PC-3 (cell line): ENCODE results near the gene TACC2. TPM values are rescaled to one million over a fixed set of nuclear protein-coding genes. Genes with fewer than 3 reads are reported as not detected.

Source experiments
- ATAC-seq: fragments of 200-7000 bp; cut with Tn5 transposase; 2 replicates; pipeline ENCODE4 v1.9.1; 2020; ENCODE audit warnings: mild to moderate bottlenecking, moderate library complexity
- BruUV-seq: library from RNA; stranded (reverse); fragments of 400-500 nt; replicated peaks from 2 replicates; lab custom pipeline; 2021; lab: Mats Ljungman, UMichigan
- CTCF ChIA-PET: fragments of 300-600 bp; sonication (Branson Sonifier 250); formaldehyde crosslinking; loops from one replicate; lab custom pipeline; 2022; ENCODE audit warnings: antibody characterized with exemption; lab: Charles Lee
- POLR2A ChIA-PET: fragments of 300-600 bp; sonication (Branson Sonifier 250); formaldehyde crosslinking; loops from one replicate; lab custom pipeline; 2022; ENCODE audit warnings: antibody characterized with exemption; ENCODE audit not compliant: unreplicated experiment; lab: Charles Lee
- DNase-seq: peaks from one replicate; pipeline ENCODE4 v3.0.0-alpha.2; 2015
- H2AFZ ChIP-seq: fragments of 300-600 bp; sonication (generic); 2 replicates; pipeline ENCODE4 v1.6.0; 2016; ENCODE audit warnings: antibody characterized with exemption, low read length
- H3F3A ChIP-seq: fragments of 300-600 bp; sonication (generic); one replicate; pipeline ENCODE4 v1.6.0; 2017; ENCODE audit warnings: antibody characterized with exemption, low read length, control low read depth, mild to moderate bottlenecking; ENCODE audit not compliant: unreplicated experiment
- H3K27ac ChIP-seq: fragments of 300-600 bp; sonication (generic); 2 replicates; pipeline ENCODE4 v1.5.1; 2016; ENCODE audit warnings: mild to moderate bottlenecking, low read length
- H3K27me3 ChIP-seq: fragments of 300-600 bp; sonication (generic); 2 replicates; pipeline ENCODE4 v1.6.1; 2016; ENCODE audit warnings: low read length, mixed read lengths
- H3K36me3 ChIP-seq: fragments of 300-600 bp; sonication (generic); 2 replicates; pipeline ENCODE4 v1.6.1; 2016; ENCODE audit warnings: low read depth, mixed run types, low read length, mixed read lengths
- H3K4me1 ChIP-seq: fragments of 300-600 bp; sonication (generic); 2 replicates; pipeline ENCODE4 v1.5.1; 2016; ENCODE audit warnings: low read length; ENCODE audit not compliant: insufficient read depth
- H3K4me2 ChIP-seq: fragments of 300-600 bp; sonication (generic); 2 replicates; pipeline ENCODE4 v1.6.0; 2016; ENCODE audit warnings: low read length
- H3K4me3 ChIP-seq: fragments of 300-600 bp; sonication (generic); 2 replicates; pipeline ENCODE4 v1.5.1; 2016; ENCODE audit warnings: mild to moderate bottlenecking, low read length, mixed read lengths
- H3K79me2 ChIP-seq: fragments of 300-600 bp; sonication (generic); 2 replicates; pipeline ENCODE4 v1.6.1; 2017; ENCODE audit warnings: low read length, mixed read lengths
- H3K9ac ChIP-seq: fragments of 300-600 bp; sonication (generic); 2 replicates; pipeline ENCODE4 v1.6.0; 2016; ENCODE audit warnings: mild to moderate bottlenecking, low read length
- H3K9me2 ChIP-seq: fragments of 300-600 bp; sonication (generic); replicated peaks from 2 replicates; pipeline ENCODE4 v1.6.1; 2016; ENCODE audit warnings: mixed run types, low read length, mixed read lengths
- H3K9me3 ChIP-seq: fragments of 300-600 bp; sonication (generic); 2 replicates; pipeline ENCODE4 v1.6.1; 2016; ENCODE audit warnings: low read length, mixed read lengths
- H4K20me1 ChIP-seq: fragments of 300-600 bp; sonication (generic); 2 replicates; pipeline ENCODE4 v1.6.1; 2016; ENCODE audit warnings: low read length, mixed read lengths
- EZH2 ChIP-seq: fragments of 300-600 bp; sonication (generic); IDR thresholded peaks from one replicate; pipeline ENCODE4 v1.6.1; 2017; ENCODE audit warnings: antibody characterized with exemption, mild to moderate bottlenecking, low read length; ENCODE audit not compliant: unreplicated experiment
- EZH2phosphoT487 ChIP-seq: fragments of 300-600 bp; sonication (generic); IDR thresholded peaks from 2 replicates; pipeline ENCODE4 v1.6.1; 2018; ENCODE audit warnings: mild to moderate bottlenecking, antibody characterized with exemption, low read length, borderline replicate concordance
- intact Hi-C: fragments of 100-400 bp; cut with micrococcal nuclease; formaldehyde crosslinking; loops from 2 replicates; pipeline ENCODE4 v1.9.0; 2023
- total RNA-seq: library from RNA; depleted of rRNA; stranded (reverse); fragments of >200 nt; gene quantifications from 2 replicates; pipeline ENCODE4 v1.2.3, GENCODE V29; 2014
- TF ChIP-seq, protein P1 (sequence below): fragments of 300-600 bp; sonication (generic); conservative IDR thresholded peaks from 2 replicates; pipeline ENCODE4 v1.5.1; 2017; ENCODE audit warnings: antibody characterized with exemption, low read depth, mild to moderate bottlenecking, low read length

TACC2 gene
- total RNA-seq, 1 experiment from 2014 or later = 31.7 TPM

DNA sequence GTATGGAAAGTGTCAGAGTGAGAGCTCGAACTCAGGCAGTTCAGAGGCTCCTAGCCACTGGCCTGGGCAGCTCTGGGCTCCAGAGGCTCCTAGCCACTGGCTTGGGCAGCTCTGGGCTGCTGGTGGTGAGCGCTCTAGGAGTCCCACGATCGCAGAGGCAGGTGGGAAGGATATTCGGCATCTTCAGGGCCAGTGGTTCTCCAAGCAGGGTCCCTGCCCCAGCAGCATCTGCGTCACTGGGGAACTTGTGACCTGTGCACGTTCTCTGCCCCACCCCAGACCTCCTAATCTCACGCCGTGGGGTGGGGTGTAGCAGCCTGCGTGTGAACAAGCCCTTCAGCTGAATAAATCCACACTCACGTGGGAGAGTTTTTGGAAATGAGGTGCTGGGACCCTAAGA, 256.9 kb downstream of the TACC2 start:
- no peaks in the 10 kb centered on the region for H3K79me2 ChIP-seq
- POLR2A ChIA-PET = no interaction called here
- no peaks in the 10 kb centered on the region for H3K9me3 ChIP-seq
- no peak overlapping the region for H3K9ac ChIP-seq
- intact Hi-C loops = no loop called here
- ATAC-seq (no peak), DNase-seq (no peak)
- TF ChIP-seq, protein P1, sequence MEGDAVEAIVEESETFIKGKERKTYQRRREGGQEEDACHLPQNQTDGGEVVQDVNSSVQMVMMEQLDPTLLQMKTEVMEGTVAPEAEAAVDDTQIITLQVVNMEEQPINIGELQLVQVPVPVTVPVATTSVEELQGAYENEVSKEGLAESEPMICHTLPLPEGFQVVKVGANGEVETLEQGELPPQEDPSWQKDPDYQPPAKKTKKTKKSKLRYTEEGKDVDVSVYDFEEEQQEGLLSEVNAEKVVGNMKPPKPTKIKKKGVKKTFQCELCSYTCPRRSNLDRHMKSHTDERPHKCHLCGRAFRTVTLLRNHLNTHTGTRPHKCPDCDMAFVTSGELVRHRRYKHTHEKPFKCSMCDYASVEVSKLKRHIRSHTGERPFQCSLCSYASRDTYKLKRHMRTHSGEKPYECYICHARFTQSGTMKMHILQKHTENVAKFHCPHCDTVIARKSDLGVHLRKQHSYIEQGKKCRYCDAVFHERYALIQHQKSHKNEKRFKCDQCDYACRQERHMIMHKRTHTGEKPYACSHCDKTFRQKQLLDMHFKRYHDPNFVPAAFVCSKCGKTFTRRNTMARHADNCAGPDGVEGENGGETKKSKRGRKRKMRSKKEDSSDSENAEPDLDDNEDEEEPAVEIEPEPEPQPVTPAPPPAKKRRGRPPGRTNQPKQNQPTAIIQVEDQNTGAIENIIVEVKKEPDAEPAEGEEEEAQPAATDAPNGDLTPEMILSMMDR = no peak
- TF ChIP-seq EZH2phosphoT487 (no peak), EZH2 (no peak)
- H3K36me3 ChIP-seq = no peaks in the 10 kb centered on the region
- H3K4me1 ChIP-seq = 0 out of 2 replicates have a peak, but pooled peaks cover 3% of the 10 kb centered on the region
- no peak overlapping the region for H3K4me3 ChIP-seq
- H3K4me2 ChIP-seq = no peak overlapping the region
- CTCF ChIA-PET = no interaction called here
- H3F3A ChIP-seq = no peaks in the 10 kb centered on the region
- no peak overlapping the region for H2AFZ ChIP-seq
- no TSS peak for BruUV-seq
- H4K20me1 ChIP-seq = no peaks in the 10 kb centered on the region
- no peaks in the 10 kb centered on the region for H3K27me3 ChIP-seq
- H3K27ac ChIP-seq = no peak overlapping the region
- no peaks in the 10 kb centered on the region for H3K9me2 ChIP-seq

DNA sequence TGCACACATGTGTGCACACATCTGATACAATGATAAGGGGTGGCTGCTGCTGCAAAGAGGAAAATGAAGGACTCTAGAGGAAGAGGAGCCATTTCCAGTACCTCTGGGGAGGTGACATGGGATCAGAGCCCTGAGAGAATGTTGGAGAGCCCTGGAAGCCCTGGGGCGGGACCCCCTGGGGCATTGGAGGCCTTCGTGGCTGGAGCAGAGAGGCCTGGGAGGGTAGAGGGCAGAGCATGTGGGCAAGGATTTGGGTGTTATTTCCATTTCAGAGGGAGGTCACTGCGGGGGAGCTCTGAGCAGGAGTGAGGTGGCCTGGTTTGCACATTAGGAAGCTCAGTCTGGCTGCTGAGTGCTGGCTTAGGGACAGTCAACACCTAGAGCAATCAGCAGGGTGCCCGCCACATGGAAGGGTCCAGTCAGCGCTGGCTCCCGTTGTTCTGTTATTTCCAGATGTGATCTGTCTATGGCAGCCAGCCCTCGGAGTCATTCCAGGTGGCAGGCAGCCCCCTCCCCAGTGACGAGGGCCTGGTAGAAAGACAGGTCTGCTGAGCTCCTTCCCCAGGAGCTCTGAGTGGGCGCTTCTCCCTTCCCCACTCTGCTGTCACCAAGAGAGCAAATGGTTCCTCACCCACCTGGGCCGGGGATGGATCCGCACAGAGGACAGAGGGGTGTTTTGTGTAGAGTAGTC, 258.0 kb downstream of the TACC2 start:
- TF ChIP-seq, protein P1 = no peak
- no peak for TF ChIP-seq EZH2
- no peak for TF ChIP-seq EZH2phosphoT487
- Histone ChIP-seq H3K79me2 (no peaks in the 10 kb centered on the region), H3K36me3 (peaks cover 3% of the 10 kb centered on the region; the same call in 1 of the 2 replicates), H3K4me3 (no peak overlapping the region), H3K9ac (no peak overlapping the region), H3K27ac (no peak overlapping the region), H4K20me1 (no peaks in the 10 kb centered on the region), H3K27me3 (no peaks in the 10 kb centered on the region), H3F3A (no peaks in the 10 kb centered on the region), H3K9me2 (no peaks in the 10 kb centered on the region), H3K9me3 (no peaks in the 10 kb centered on the region), H2AFZ (no peak overlapping the region), H3K4me1 (0 out of 2 replicates have a peak, but pooled peaks cover 3% of the 10 kb centered on the region), H3K4me2 (no peak overlapping the region)
- ChIA-PET POLR2A (no interaction called here), CTCF (no interaction called here)
- ATAC-seq (no peak), DNase-seq (no peak)
- BruUV-seq = no TSS peak
- intact Hi-C loops = no loop called here
